ENCODE measurements around the gene SUDS3.

SUDS3 gene

DNA sequence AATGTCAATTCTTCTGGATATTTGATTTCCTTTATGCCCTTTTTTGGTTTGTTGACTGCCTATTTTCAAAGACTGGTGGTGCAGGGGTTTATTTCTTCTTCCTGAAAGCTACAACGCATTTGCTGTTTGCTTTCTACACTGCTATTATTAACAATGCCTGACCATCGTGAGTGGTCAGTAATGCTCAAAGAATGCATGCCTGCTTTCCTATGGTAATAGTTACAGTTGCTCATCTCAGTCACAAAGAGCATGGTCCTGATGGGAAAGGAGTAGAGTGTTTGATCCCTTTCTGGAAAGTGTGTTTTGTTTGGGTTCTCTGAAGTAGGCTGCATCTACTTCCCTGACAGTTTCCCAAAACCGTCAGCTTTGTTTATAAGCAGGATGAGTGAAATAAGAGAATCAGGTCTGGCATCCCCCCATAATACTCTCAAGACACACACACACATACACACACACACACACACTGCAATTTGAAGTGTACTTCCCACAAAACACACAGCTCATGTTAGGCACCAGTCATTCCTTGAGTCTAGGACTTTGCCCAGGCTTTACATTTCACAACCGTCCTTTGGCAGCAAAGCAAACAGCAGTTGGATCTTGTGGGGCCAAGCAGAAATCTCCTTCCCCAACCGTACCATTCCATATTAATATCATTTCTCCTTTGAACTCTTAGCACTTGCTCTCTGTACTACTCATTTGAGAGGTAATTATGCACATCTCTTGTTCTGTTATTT is 56.6 kb downstream of the SUDS3 start:
- Histone ChIP-seq H3K23ac (ENCODE audit: low read length) (no peak overlapping the region), H3K9ac (ENCODE audit: low read length) (no peak overlapping the region), H4K8ac (ENCODE audit: low read depth, low read length) (no peak overlapping the region), H3K36me3 (ENCODE audit: control insufficient read depth, insufficient read depth, low read length) (no peaks in the 10 kb centered on the region), H3K79me1 (ENCODE audit: low read length) (no peaks in the 10 kb centered on the region), H3K27ac (ENCODE audit: low read depth, low read length) (no peak overlapping the region), H2BK15ac (replicated peaks; ENCODE audit: low read depth) (no peak overlapping the region), H3K4me2 (ENCODE audit: low read length) (no peak overlapping the region), H3K56ac (ENCODE audit: low read length) (no peak overlapping the region), H3K4me1 (ENCODE audit: control insufficient read depth, low read depth, low read length) (no peaks in the 10 kb centered on the region), H3K4ac (ENCODE audit: low read depth, low read length) (no peak overlapping the region), H3K4me3 (ENCODE audit: low read length) (no peak overlapping the region), H2BK5ac (ENCODE audit: low read length) (no peak overlapping the region), H3K18ac (ENCODE audit: low read length) (no peak overlapping the region), H4K5ac (ENCODE audit: low read length) (no peak overlapping the region), H3K27me3 (ENCODE audit: insufficient read depth, low read length, poor library complexity) (no peaks in the 10 kb centered on the region), H2AK5ac (ENCODE audit: low read length) (no peak overlapping the region), H2BK120ac (ENCODE audit: low read depth, low read length) (no peak overlapping the region), H3K79me2 (ENCODE audit: control insufficient read depth, insufficient read depth, low read length) (no peaks in the 10 kb centered on the region)
- WGBS (ENCODE audit: extremely low coverage, insufficient coverage, low lambda C conversion rate): no CpG with 5 or more reads among the region's 5 CpGs
- DNase-seq: no peak

DNA sequence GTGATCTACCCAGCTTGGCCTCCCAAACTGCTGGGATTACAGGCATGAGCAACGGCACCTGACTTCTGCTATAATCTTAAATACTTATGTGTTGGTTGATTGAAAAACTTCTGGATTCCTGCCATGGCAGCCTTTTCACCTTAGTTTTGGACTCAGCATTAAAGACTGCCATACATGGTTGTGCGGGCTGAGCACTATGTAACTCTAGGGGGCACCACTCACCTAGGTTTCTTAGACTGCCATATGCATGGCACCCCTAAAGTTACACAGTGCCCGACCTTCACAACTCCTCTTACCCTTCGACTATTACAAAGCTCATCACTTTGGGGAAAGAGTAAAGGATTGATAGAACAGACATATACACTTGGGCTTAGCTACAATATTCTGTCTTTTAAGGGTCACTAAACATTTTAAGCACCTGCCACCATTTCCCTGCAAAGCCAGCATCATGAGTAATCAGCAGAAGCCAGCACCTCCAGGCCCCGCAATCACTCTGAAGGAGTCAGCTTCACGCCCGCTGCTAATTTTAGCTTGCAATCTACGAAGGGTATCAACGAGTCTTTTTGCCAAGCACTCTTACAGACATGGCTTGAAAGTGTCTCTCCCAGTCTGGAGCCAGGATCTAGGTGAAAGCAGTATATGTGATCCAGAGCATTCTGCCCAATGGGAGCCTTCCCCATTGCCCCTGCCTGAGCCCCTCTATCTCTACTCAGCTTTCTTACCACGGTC is 59.8 kb downstream of the SUDS3 start:
- Histone ChIP-seq H2BK5ac (ENCODE audit: low read length) (no peak overlapping the region), H3K4ac (ENCODE audit: low read depth, low read length) (no peak overlapping the region), H4K5ac (ENCODE audit: low read length) (no peak overlapping the region), H3K36me3 (ENCODE audit: control insufficient read depth, insufficient read depth, low read length) (no peaks in the 10 kb centered on the region), H3K27me3 (ENCODE audit: insufficient read depth, low read length, poor library complexity) (no peaks in the 10 kb centered on the region), H3K23ac (ENCODE audit: low read length) (no peak overlapping the region), H3K9ac (ENCODE audit: low read length) (no peak overlapping the region), H3K4me2 (ENCODE audit: low read length) (no peak overlapping the region), H3K79me2 (ENCODE audit: control insufficient read depth, insufficient read depth, low read length) (no peaks in the 10 kb centered on the region), H2BK15ac (replicated peaks; ENCODE audit: low read depth) (no peak overlapping the region), H3K27ac (ENCODE audit: low read depth, low read length) (no peak overlapping the region), H2BK120ac (ENCODE audit: low read depth, low read length) (no peak overlapping the region), H3K4me1 (ENCODE audit: control insufficient read depth, low read depth, low read length) (no peaks in the 10 kb centered on the region), H3K18ac (ENCODE audit: low read length) (no peak overlapping the region), H2AK5ac (ENCODE audit: low read length) (no peak overlapping the region), H3K56ac (ENCODE audit: low read length) (no peak overlapping the region), H3K4me3 (ENCODE audit: low read length) (no peak overlapping the region), H4K8ac (ENCODE audit: low read depth, low read length) (no peak overlapping the region), H3K79me1 (ENCODE audit: low read length) (no peaks in the 10 kb centered on the region)
- no CpG with 5 or more reads among the region's 10 CpGs for WGBS (ENCODE audit: extremely low coverage, insufficient coverage, low lambda C conversion rate)
- DNase-seq: peak; percentile 33

DNA sequence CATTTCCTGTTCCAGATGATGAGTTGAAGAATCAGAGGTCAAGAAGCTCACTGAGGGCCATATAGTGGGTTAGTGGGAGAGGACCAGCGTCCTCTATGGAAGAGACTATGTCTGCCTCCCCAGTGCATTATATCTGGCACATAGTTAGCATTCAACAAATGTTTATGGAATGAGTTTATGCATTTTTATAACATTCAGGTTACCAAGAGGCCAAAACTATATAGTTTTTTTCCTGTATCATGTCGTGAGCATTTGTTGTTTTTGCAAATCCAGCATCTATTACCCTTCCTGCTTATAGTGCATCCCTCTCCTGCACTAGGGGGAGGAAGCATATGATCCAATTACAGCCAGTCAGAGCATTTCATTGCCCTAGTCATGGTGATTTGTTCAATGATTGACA is 60.6 kb downstream of the SUDS3 start:
- no peak overlapping the region for H4K5ac ChIP-seq (ENCODE audit: low read length)
- WGBS (ENCODE audit: extremely low coverage, insufficient coverage, low lambda C conversion rate): no CpG with 5 or more reads among the region's 2 CpGs
- H3K27ac ChIP-seq (ENCODE audit: low read depth, low read length): no peak overlapping the region
- H2BK5ac ChIP-seq (ENCODE audit: low read length): no peak overlapping the region
- H3K9ac ChIP-seq (ENCODE audit: low read length): no peak overlapping the region
- no peaks in the 10 kb centered on the region for H3K36me3 ChIP-seq (ENCODE audit: control insufficient read depth, insufficient read depth, low read length)
- no peak overlapping the region for H3K4me3 ChIP-seq (ENCODE audit: low read length)
- H3K79me1 ChIP-seq (ENCODE audit: low read length): no peaks in the 10 kb centered on the region
- no peak overlapping the region for H2BK15ac ChIP-seq (replicated peaks; ENCODE audit: low read depth)
- H3K56ac ChIP-seq (ENCODE audit: low read length): no peak overlapping the region
- no peak overlapping the region for H4K8ac ChIP-seq (ENCODE audit: low read depth, low read length)
- H2AK5ac ChIP-seq (ENCODE audit: low read length): no peak overlapping the region
- no peak overlapping the region for H3K4me2 ChIP-seq (ENCODE audit: low read length)
- no peak overlapping the region for H2BK120ac ChIP-seq (ENCODE audit: low read depth, low read length)
- H3K4ac ChIP-seq (ENCODE audit: low read depth, low read length): no peak overlapping the region
- no peak overlapping the region for H3K18ac ChIP-seq (ENCODE audit: low read length)
- no peak for DNase-seq
- no peak overlapping the region for H3K23ac ChIP-seq (ENCODE audit: low read length)
- H3K4me1 ChIP-seq (ENCODE audit: control insufficient read depth, low read depth, low read length): no peaks in the 10 kb centered on the region
- H3K79me2 ChIP-seq (ENCODE audit: control insufficient read depth, insufficient read depth, low read length): no peaks in the 10 kb centered on the region
- no peaks in the 10 kb centered on the region for H3K27me3 ChIP-seq (ENCODE audit: insufficient read depth, low read length, poor library complexity)

DNA sequence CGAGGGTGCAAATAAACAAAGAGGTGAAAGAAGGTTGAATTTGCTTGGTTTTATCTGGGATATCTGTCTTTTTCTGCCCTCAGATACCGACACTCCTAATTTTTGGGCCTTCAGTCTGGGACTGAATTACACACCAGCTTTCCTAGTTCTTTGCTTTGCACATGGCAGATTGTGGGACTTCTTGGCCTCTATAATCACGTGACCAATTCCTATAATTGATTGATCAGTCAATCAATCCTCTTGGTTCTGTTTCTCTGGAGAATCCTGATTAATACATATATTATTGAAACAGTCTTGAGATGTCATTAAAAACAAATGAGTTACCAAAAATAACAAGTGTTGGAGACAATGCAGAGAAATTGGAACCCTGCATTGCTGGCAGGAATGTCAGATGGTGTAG is 62.7 kb downstream of the SUDS3 start:
- Histone ChIP-seq H3K23ac (ENCODE audit: low read length) (no peak overlapping the region), H2BK120ac (ENCODE audit: low read depth, low read length) (no peak overlapping the region), H3K9ac (ENCODE audit: low read length) (no peak overlapping the region), H3K4ac (ENCODE audit: low read depth, low read length) (no peak overlapping the region), H4K8ac (ENCODE audit: low read depth, low read length) (no peak overlapping the region), H3K36me3 (ENCODE audit: control insufficient read depth, insufficient read depth, low read length) (no peaks in the 10 kb centered on the region), H3K4me2 (ENCODE audit: low read length) (no peak overlapping the region), H2BK15ac (replicated peaks; ENCODE audit: low read depth) (no peak overlapping the region), H3K79me1 (ENCODE audit: low read length) (no peaks in the 10 kb centered on the region), H2AK5ac (ENCODE audit: low read length) (no peak overlapping the region), H3K27ac (ENCODE audit: low read depth, low read length) (no peak overlapping the region), H3K56ac (ENCODE audit: low read length) (no peak overlapping the region), H3K79me2 (ENCODE audit: control insufficient read depth, insufficient read depth, low read length) (no peaks in the 10 kb centered on the region), H3K4me1 (ENCODE audit: control insufficient read depth, low read depth, low read length) (no peaks in the 10 kb centered on the region), H3K27me3 (ENCODE audit: insufficient read depth, low read length, poor library complexity) (no peaks in the 10 kb centered on the region), H3K18ac (ENCODE audit: low read length) (no peak overlapping the region), H2BK5ac (ENCODE audit: low read length) (no peak overlapping the region), H4K5ac (ENCODE audit: low read length) (no peak overlapping the region), H3K4me3 (ENCODE audit: low read length) (no peak overlapping the region)
- no CpG with 5 or more reads among the region's 3 CpGs for WGBS (ENCODE audit: extremely low coverage, insufficient coverage, low lambda C conversion rate)
- no peak for DNase-seq

DNA sequence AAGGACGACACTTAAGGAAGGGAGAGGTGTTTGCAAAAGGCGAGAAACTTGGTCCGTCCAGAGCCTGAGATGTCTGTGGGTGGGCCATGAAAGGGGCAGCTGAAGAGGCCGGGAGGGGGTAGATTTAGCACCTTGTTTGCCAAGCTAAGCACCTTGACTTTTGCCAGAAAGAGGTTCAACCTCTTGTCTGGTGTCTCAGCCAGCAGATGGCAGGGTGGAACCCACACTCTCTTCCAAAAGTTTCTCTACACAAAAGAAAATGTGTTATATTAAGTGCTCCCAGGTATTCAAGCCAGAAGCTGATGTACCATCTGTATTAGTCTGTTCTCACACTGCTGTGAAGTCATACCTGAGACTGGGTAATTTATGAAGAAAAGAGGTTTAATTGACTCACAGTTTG is 69.9 kb downstream of the SUDS3 start:
- no peaks in the 10 kb centered on the region for H3K36me3 ChIP-seq (ENCODE audit: control insufficient read depth, insufficient read depth, low read length)
- H3K18ac ChIP-seq (ENCODE audit: low read length): no peak overlapping the region
- WGBS (ENCODE audit: extremely low coverage, insufficient coverage, low lambda C conversion rate): no CpG with 5 or more reads among the region's 4 CpGs
- no peaks in the 10 kb centered on the region for H3K79me1 ChIP-seq (ENCODE audit: low read length)
- H3K23ac ChIP-seq (ENCODE audit: low read length): no peak overlapping the region
- no peak overlapping the region for H4K5ac ChIP-seq (ENCODE audit: low read length)
- H3K4me2 ChIP-seq (ENCODE audit: low read length): no peak overlapping the region
- no peak overlapping the region for H3K4ac ChIP-seq (ENCODE audit: low read depth, low read length)
- no peak overlapping the region for H2BK5ac ChIP-seq (ENCODE audit: low read length)
- H3K56ac ChIP-seq (ENCODE audit: low read length): no peak overlapping the region
- H3K27ac ChIP-seq (ENCODE audit: low read depth, low read length): no peak overlapping the region
- no peaks in the 10 kb centered on the region for H3K79me2 ChIP-seq (ENCODE audit: control insufficient read depth, insufficient read depth, low read length)
- no peaks in the 10 kb centered on the region for H3K4me1 ChIP-seq (ENCODE audit: control insufficient read depth, low read depth, low read length)
- H4K8ac ChIP-seq (ENCODE audit: low read depth, low read length): no peak overlapping the region
- DNase-seq: peak; percentile 10
- no peak overlapping the region for H2BK120ac ChIP-seq (ENCODE audit: low read depth, low read length)
- H2AK5ac ChIP-seq (ENCODE audit: low read length): no peak overlapping the region
- H3K27me3 ChIP-seq (ENCODE audit: insufficient read depth, low read length, poor library complexity): no peaks in the 10 kb centered on the region
- H3K4me3 ChIP-seq (ENCODE audit: low read length): no peak overlapping the region
- no peak overlapping the region for H2BK15ac ChIP-seq (replicated peaks; ENCODE audit: low read depth)
- no peak overlapping the region for H3K9ac ChIP-seq (ENCODE audit: low read length)
